ENCODE measurements around the gene TOE1. TPM values are rescaled to one million over a fixed set of nuclear protein-coding genes. Genes with fewer than 3 reads are reported as not detected.

TOE1 gene
- polyA plus RNA-seq, 1 donor from 2014 or later: 16.8 TPM

GRCh38 chr1:45327644-45328515 is 12.1 kb upstream of the TOE1 start:
- Histone ChIP-seq H3K27me3 (ENCODE audit: insufficient read depth, low read depth, low read length) (no peaks in the 10 kb centered on the region), H4K20me1 (ENCODE audit: insufficient read depth) (no peaks in the 10 kb centered on the region), H3K27ac (ENCODE audit: low read length) (no peak overlapping the region), H3K9ac (ENCODE audit: low read length) (no peak overlapping the region), H3K79me2 (replicated peaks; ENCODE audit: insufficient read depth, low read length) (no peaks in the 10 kb centered on the region), H2AFZ (ENCODE audit: low read depth, low read length) (no peak overlapping the region), H3K36me3 (ENCODE audit: insufficient read depth, low read length) (no peaks in the 10 kb centered on the region), H3K4me3 (ENCODE audit: low read length) (no peak overlapping the region), H3K9me3 (ENCODE audit: low read length) (no peaks in the 10 kb centered on the region), H3K4me2 (ENCODE audit: low read length) (no peak overlapping the region), H3K9me2 (ENCODE audit: insufficient read depth, low read length) (no peaks in the 10 kb centered on the region), H3F3A (ENCODE audit: insufficient read depth, low read length, poor library complexity, severe bottlenecking) (no peaks in the 10 kb centered on the region)
- TF ChIP-seq CTCF (IDR thresholded peaks at IDR 0.05; ENCODE audit: poor library complexity, severe bottlenecking): no peak
- TF ChIP-seq EZH2 (IDR thresholded peaks at IDR 0.05; ENCODE audit: borderline replicate concordance, insufficient read depth, low read length, poor library complexity, severe bottlenecking): no peak
- TF ChIP-seq POLR2AphosphoS5 (IDR thresholded peaks at IDR 0.05): no peak
- no peak for TF ChIP-seq RAD21 (conservative IDR thresholded peaks at IDR 0.05)
- TF ChIP-seq SMC3 (conservative IDR thresholded peaks at IDR 0.05; ENCODE audit: poor library complexity): no peak

GRCh38 chr1:45328680-45329079 is 11.3 kb upstream of the TOE1 start:
- H3F3A ChIP-seq (ENCODE audit: insufficient read depth, low read length, poor library complexity, severe bottlenecking): no peaks in the 10 kb centered on the region
- no peaks in the 10 kb centered on the region for H3K36me3 ChIP-seq (ENCODE audit: insufficient read depth, low read length)
- H3K27ac ChIP-seq (ENCODE audit: low read length): no peak overlapping the region
- no peak overlapping the region for H2AFZ ChIP-seq (ENCODE audit: low read depth, low read length)
- no peaks in the 10 kb centered on the region for H3K9me2 ChIP-seq (ENCODE audit: insufficient read depth, low read length)
- H3K9me3 ChIP-seq (ENCODE audit: low read length): no peaks in the 10 kb centered on the region
- no peak overlapping the region for H3K9ac ChIP-seq (ENCODE audit: low read length)
- H3K79me2 ChIP-seq (replicated peaks; ENCODE audit: insufficient read depth, low read length): no peaks in the 10 kb centered on the region
- no peaks in the 10 kb centered on the region for H3K27me3 ChIP-seq (ENCODE audit: insufficient read depth, low read depth, low read length)
- H3K4me2 ChIP-seq (ENCODE audit: low read length): no peak overlapping the region
- H4K20me1 ChIP-seq (ENCODE audit: insufficient read depth): no peaks in the 10 kb centered on the region
- H3K4me3 ChIP-seq (ENCODE audit: low read length): no peak overlapping the region
- TF ChIP-seq MXI1 (conservative IDR thresholded peaks at IDR 0.05; ENCODE audit: poor library complexity, severe bottlenecking) (no peak), POLR2AphosphoS5 (IDR thresholded peaks at IDR 0.05) (no peak), SMC3 (conservative IDR thresholded peaks at IDR 0.05; ENCODE audit: poor library complexity) (no peak), TAF1 (IDR thresholded peaks at IDR 0.05; ENCODE audit: low read depth) (no peak), EZH2 (IDR thresholded peaks at IDR 0.05; ENCODE audit: borderline replicate concordance, insufficient read depth, low read length, poor library complexity, severe bottlenecking) (no peak), EP300 (conservative IDR thresholded peaks at IDR 0.05; ENCODE audit: poor library complexity, severe bottlenecking) (no peak), REST (IDR thresholded peaks at IDR 0.05; ENCODE audit: borderline replicate concordance) (no peak), CTCF (IDR thresholded peaks at IDR 0.05; ENCODE audit: poor library complexity, severe bottlenecking) (no peak), RAD21 (conservative IDR thresholded peaks at IDR 0.05) (no peak)

All from neural cell (in vitro differentiated cells).